GM12892 (cell line): ENCODE measurements around the gene FTSJ1.

Experiments
- POLR2A ChIP-seq: IDR thresholded peaks from 2 replicates; pipeline ENCODE4 v1.6.1; 2011; ENCODE audit warnings: low read depth, low read length, control low read depth
- TAF1 ChIP-seq: IDR thresholded peaks from 2 replicates; pipeline ENCODE4 v1.6.1; 2011; ENCODE audit warnings: low read depth, mild to moderate bottlenecking, control low read depth, low read length, borderline replicate concordance

DNA sequence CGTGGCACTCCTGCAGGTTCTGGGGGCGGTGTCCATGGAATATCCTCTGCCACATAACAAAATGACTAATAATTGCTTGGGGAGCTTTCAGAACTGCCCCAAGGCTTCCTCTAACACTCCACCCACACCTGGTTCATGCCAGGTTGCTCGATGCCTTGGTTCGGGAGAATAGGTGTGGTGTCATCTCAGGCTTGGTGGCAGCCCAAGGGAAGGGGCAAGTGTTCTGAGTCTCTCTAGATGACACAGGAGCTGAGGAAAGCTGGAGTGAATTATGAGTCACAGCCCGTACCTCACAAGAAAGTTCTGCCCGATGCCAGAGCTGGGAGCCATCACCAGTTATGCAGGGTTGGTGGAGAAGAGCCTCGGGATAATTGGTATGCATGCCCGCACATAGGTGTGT is 14.7 kb downstream of the FTSJ1 start:
- no peak for TF ChIP-seq POLR2A
- no peak for TF ChIP-seq TAF1
